ENCODE data around the gene NR4A1. TPM values are rescaled to one million over a fixed set of nuclear protein-coding genes. Genes with fewer than 3 reads are reported as not detected.

NR4A1 gene
- polyA plus RNA-seq, 1 donor from 2014 or later, result 3.4 TPM

DNA sequence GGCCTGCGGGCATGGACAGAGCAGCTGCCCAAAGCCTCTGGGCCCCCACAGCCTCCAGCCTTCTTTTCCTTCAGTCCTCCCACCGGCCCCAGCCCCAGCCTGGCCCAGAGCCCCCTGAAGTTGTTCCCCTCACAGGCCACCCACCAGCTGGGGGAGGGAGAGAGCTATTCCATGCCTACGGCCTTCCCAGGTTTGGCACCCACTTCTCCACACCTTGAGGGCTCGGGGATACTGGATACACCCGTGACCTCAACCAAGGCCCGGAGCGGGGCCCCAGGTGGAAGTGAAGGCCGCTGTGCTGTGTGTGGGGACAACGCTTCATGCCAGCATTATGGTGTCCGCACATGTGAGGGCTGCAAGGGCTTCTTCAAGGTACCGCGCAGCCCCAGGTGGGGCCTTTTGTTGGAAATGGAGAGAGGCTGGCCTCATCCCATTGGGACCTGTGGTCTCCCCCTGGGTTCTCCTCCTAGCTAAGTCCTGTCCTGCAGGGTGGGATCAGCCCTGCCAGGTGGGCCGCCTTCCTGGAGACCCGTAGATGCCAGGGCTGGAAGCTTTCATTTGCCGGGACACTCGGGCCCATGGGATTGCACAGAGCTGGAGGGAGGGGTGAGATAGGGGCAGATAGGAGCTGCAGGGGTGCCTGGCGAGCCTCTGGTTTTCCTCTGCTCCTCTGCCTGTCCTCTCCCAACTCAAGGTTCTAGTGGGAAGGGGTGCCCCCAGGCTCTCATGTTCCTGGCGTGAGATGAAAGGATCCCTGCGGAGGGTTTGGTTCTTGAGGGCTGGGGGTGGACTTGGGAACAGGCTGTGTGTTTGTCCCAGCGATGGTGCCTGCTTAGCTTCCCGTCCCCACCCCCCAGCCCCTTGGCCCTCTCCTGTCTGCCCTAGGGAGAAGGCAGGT lies 3.8 kb downstream of the NR4A1 start:
- H3K27ac ChIP-seq (ENCODE audit: low read length), result no peak overlapping the region
- H3K4me3 ChIP-seq (ENCODE audit: low read length), result no peak overlapping the region
- no peak overlapping the region for H3K4me2 ChIP-seq (ENCODE audit: low read length)
- H3K9ac ChIP-seq (ENCODE audit: low read length), result no peak overlapping the region
- H3K9me3 ChIP-seq (ENCODE audit: low read length), result no peaks in the 10 kb centered on the region
- no peak for TF ChIP-seq EP300 (conservative IDR thresholded peaks at IDR 0.05; ENCODE audit: poor library complexity, severe bottlenecking)
- no peak for TF ChIP-seq SMC3 (conservative IDR thresholded peaks at IDR 0.05; ENCODE audit: poor library complexity)
- no peak for TF ChIP-seq POLR2AphosphoS5 (IDR thresholded peaks at IDR 0.05)
- H3K27me3 ChIP-seq (ENCODE audit: insufficient read depth, low read depth, low read length), result no peaks in the 10 kb centered on the region
- no peaks in the 10 kb centered on the region for H3F3A ChIP-seq (ENCODE audit: insufficient read depth, low read length, poor library complexity, severe bottlenecking)
- H4K20me1 ChIP-seq (ENCODE audit: insufficient read depth), result no peaks in the 10 kb centered on the region
- H3K9me2 ChIP-seq (ENCODE audit: insufficient read depth, low read length), result no peaks in the 10 kb centered on the region
- no peak overlapping the region for H2AFZ ChIP-seq (ENCODE audit: low read depth, low read length)
- no peaks in the 10 kb centered on the region for H3K36me3 ChIP-seq (ENCODE audit: insufficient read depth, low read length)
- H3K79me2 ChIP-seq (replicated peaks; ENCODE audit: insufficient read depth, low read length), result no peaks in the 10 kb centered on the region

DNA sequence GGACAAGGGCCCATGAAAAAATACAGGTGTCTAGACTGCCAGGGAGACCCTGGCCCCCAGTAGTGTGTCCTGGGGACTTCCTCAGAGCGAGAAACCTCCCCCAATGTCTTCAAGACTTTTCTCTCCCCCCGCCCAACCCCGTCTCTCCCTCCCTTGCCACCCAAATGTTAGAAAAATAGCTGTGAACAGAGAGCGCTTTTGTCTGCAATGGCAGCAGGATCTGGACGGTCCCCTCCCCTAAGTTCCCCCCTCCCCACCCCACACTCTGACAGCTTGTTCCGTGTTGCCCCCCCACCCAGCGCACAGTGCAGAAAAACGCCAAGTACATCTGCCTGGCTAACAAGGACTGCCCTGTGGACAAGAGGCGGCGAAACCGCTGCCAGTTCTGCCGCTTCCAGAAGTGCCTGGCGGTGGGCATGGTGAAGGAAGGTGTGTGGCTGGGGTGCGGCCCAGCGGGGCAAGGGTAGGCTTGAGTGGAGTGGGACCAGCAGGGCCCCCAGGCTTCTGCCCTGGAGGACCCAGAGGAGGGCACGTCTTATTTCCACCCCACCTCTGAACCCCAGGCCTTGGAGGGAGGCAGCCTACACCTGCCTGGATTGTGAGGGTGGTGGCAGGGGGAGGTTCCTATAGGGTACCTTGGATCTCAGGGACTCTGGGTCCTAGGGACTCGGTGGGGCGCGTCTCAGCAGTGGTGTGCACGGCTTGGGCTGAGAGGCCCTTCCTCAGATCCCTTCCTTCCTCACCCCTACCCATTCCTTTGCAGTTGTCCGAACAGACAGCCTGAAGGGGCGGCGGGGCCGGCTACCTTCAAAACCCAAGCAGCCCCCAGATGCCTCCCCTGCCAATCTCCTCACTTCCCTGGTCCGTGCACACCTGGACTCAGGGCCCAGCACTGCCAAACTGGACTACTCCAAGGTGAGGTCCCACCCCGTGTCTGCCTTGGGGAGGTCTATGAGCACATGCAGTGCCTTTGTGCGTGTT lies 4.8 kb downstream of the NR4A1 start:
- no peak overlapping the region for H3K9ac ChIP-seq (ENCODE audit: low read length)
- no peaks in the 10 kb centered on the region for H3F3A ChIP-seq (ENCODE audit: insufficient read depth, low read length, poor library complexity, severe bottlenecking)
- H3K9me3 ChIP-seq (ENCODE audit: low read length), result no peaks in the 10 kb centered on the region
- no peak overlapping the region for H3K4me2 ChIP-seq (ENCODE audit: low read length)
- no peaks in the 10 kb centered on the region for H4K20me1 ChIP-seq (ENCODE audit: insufficient read depth)
- TF ChIP-seq RAD21 (conservative IDR thresholded peaks at IDR 0.05) (no peak), POLR2AphosphoS5 (IDR thresholded peaks at IDR 0.05) (no peak), EP300 (conservative IDR thresholded peaks at IDR 0.05; ENCODE audit: poor library complexity, severe bottlenecking) (no peak), MXI1 (conservative IDR thresholded peaks at IDR 0.05; ENCODE audit: poor library complexity, severe bottlenecking) (no peak), SMC3 (conservative IDR thresholded peaks at IDR 0.05; ENCODE audit: poor library complexity) (no peak), EZH2 (IDR thresholded peaks at IDR 0.05; ENCODE audit: borderline replicate concordance, insufficient read depth, low read length, poor library complexity, severe bottlenecking) (no peak), TAF1 (IDR thresholded peaks at IDR 0.05; ENCODE audit: low read depth) (no peak)
- TF ChIP-seq, protein P1, sequence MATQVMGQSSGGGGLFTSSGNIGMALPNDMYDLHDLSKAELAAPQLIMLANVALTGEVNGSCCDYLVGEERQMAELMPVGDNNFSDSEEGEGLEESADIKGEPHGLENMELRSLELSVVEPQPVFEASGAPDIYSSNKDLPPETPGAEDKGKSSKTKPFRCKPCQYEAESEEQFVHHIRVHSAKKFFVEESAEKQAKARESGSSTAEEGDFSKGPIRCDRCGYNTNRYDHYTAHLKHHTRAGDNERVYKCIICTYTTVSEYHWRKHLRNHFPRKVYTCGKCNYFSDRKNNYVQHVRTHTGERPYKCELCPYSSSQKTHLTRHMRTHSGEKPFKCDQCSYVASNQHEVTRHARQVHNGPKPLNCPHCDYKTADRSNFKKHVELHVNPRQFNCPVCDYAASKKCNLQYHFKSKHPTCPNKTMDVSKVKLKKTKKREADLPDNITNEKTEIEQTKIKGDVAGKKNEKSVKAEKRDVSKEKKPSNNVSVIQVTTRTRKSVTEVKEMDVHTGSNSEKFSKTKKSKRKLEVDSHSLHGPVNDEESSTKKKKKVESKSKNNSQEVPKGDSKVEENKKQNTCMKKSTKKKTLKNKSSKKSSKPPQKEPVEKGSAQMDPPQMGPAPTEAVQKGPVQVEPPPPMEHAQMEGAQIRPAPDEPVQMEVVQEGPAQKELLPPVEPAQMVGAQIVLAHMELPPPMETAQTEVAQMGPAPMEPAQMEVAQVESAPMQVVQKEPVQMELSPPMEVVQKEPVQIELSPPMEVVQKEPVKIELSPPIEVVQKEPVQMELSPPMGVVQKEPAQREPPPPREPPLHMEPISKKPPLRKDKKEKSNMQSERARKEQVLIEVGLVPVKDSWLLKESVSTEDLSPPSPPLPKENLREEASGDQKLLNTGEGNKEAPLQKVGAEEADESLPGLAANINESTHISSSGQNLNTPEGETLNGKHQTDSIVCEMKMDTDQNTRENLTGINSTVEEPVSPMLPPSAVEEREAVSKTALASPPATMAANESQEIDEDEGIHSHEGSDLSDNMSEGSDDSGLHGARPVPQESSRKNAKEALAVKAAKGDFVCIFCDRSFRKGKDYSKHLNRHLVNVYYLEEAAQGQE (IDR thresholded peaks at IDR 0.05; ENCODE audit: borderline replicate concordance), result no peak
- TF ChIP-seq, protein P2, sequence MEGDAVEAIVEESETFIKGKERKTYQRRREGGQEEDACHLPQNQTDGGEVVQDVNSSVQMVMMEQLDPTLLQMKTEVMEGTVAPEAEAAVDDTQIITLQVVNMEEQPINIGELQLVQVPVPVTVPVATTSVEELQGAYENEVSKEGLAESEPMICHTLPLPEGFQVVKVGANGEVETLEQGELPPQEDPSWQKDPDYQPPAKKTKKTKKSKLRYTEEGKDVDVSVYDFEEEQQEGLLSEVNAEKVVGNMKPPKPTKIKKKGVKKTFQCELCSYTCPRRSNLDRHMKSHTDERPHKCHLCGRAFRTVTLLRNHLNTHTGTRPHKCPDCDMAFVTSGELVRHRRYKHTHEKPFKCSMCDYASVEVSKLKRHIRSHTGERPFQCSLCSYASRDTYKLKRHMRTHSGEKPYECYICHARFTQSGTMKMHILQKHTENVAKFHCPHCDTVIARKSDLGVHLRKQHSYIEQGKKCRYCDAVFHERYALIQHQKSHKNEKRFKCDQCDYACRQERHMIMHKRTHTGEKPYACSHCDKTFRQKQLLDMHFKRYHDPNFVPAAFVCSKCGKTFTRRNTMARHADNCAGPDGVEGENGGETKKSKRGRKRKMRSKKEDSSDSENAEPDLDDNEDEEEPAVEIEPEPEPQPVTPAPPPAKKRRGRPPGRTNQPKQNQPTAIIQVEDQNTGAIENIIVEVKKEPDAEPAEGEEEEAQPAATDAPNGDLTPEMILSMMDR (IDR thresholded peaks at IDR 0.05; ENCODE audit: poor library complexity, severe bottlenecking), result no peak
- no peaks in the 10 kb centered on the region for H3K79me2 ChIP-seq (replicated peaks; ENCODE audit: insufficient read depth, low read length)
- no peak overlapping the region for H2AFZ ChIP-seq (ENCODE audit: low read depth, low read length)
- no peak overlapping the region for H3K4me3 ChIP-seq (ENCODE audit: low read length)
- H3K9me2 ChIP-seq (ENCODE audit: insufficient read depth, low read length), result no peaks in the 10 kb centered on the region
- no peaks in the 10 kb centered on the region for H3K27me3 ChIP-seq (ENCODE audit: insufficient read depth, low read depth, low read length)
- no peaks in the 10 kb centered on the region for H3K36me3 ChIP-seq (ENCODE audit: insufficient read depth, low read length)
- no peak overlapping the region for H3K27ac ChIP-seq (ENCODE audit: low read length)

All from neural cell (in vitro differentiated cells).